K562 (cell line): ENCODE measurements around the gene KCP. TPM values are rescaled to one million over a fixed set of nuclear protein-coding genes. Genes with fewer than 3 reads are reported as not detected.

Source experiments
- BMI1 ChIP-seq: fragments of 150-350 bp; IDR thresholded peaks from 2 replicates; pipeline ENCODE4 v1.6.1; 2014; ENCODE audit warnings: low read length
- CEBPB ChIP-seq: fragments of 450-650 bp; IDR thresholded peaks from 2 replicates; pipeline ENCODE4 v1.6.1; 2016; ENCODE audit warnings: missing genetic modification characterization, missing compliant biosample characterization
- CHD4 ChIP-seq: fragments of 200-600 bp; sonication (generic); IDR thresholded peaks from 3 replicates; pipeline ENCODE4 v1.6.1; 2012; ENCODE audit warnings: low read depth, mild to moderate bottlenecking, mixed read lengths, low read length, inconsistent platforms; ENCODE audit not compliant: insufficient read depth, insufficient replicate concordance, poor library complexity, severe bottlenecking
- CSDE1 ChIP-seq, 2 experiments: fragments of 450-650 bp; IDR thresholded peaks; 2 replicates each; pipeline ENCODE4 v1.6.1; 2016; ENCODE audit warnings: mild to moderate bottlenecking in 1 of 2
- CTBP1 ChIP-seq: fragments of 450-650 bp; IDR thresholded peaks from 2 replicates; pipeline ENCODE4 v1.6.1; 2016; ENCODE audit warnings: borderline replicate concordance
- DDX20 ChIP-seq: fragments of 450-650 bp; IDR thresholded peaks from 2 replicates; pipeline ENCODE4 v1.6.1; 2016; ENCODE audit warnings: missing genetic modification characterization, low read depth, mild to moderate bottlenecking, missing compliant biosample characterization, moderate library complexity
- E2F8 ChIP-seq: fragments of 450-650 bp; IDR thresholded peaks from 2 replicates; pipeline ENCODE4 v1.7.1; 2018; ENCODE audit warnings: mild to moderate bottlenecking, low read depth; ENCODE audit not compliant: partially characterized antibody
- ERF ChIP-seq: fragments of 450-650 bp; formaldehyde crosslinking; IDR thresholded peaks from 2 replicates; pipeline ENCODE4 v1.4.0; 2020; ENCODE audit warnings: mild to moderate bottlenecking, mixed read lengths
- ETS1 ChIP-seq: conservative IDR thresholded peaks from 2 replicates; pipeline ENCODE4 v1.6.1; 2011; ENCODE audit warnings: low read depth, mild to moderate bottlenecking, low read length; ENCODE audit not compliant: control insufficient read depth
- HDAC8 ChIP-seq: fragments of 450-650 bp; IDR thresholded peaks from 2 replicates; pipeline ENCODE4 v1.6.1; 2016; ENCODE audit warnings: mild to moderate bottlenecking, missing genetic modification characterization, moderate library complexity, missing compliant biosample characterization
- KAT2B ChIP-seq: IDR thresholded peaks from one replicate; pipeline ENCODE4 v1.6.1; 2012; ENCODE audit warnings: low read depth, mild to moderate bottlenecking, control low read depth, inconsistent platforms, low read length, moderate library complexity
- MYC ChIP-seq, 2 experiments: fragments of 250-450 bp in 1 of 2; sonication (Bioruptor Pico) in 1 of 2; IDR thresholded peaks; 2 replicates each; pipeline versions ENCODE4 v1.5.1 to v1.6.1; 2012 to 2021; ENCODE audit warnings: low read depth in 2 of 2, borderline replicate concordance in 1 of 2, improper control_type of control experiment in 1 of 2, low read length in 1 of 2, mild to moderate bottlenecking in 1 of 2, moderate library complexity in 1 of 2
- NCOA4 ChIP-seq: fragments of 450-650 bp; IDR thresholded peaks from 2 replicates; pipeline ENCODE4 v1.6.1; 2018; ENCODE audit warnings: mild to moderate bottlenecking; ENCODE audit not compliant: partially characterized antibody
- NR2C1 ChIP-seq, 2 experiments: fragments of 450-650 bp; IDR thresholded peaks; 2 replicates each; pipeline ENCODE4 v1.6.1; 2017; ENCODE audit warnings: mild to moderate bottlenecking in 2 of 2, antibody characterized with exemption in 1 of 2, inconsistent platforms in 1 of 2, missing compliant biosample characterization in 1 of 2, missing genetic modification characterization in 1 of 2
- PHB2 ChIP-seq: fragments of 450-650 bp; IDR thresholded peaks from 2 replicates; pipeline ENCODE4 v1.6.1; 2017; ENCODE audit warnings: low read depth
- RBM22 ChIP-seq: fragments of 200-400 bp; formaldehyde crosslinking; IDR thresholded peaks from 2 replicates; pipeline ENCODE4 v1.6.1; 2018; ENCODE audit warnings: low read length, low read depth; ENCODE audit not compliant: poor library complexity, severe bottlenecking
- SNRNP70 ChIP-seq: fragments of 200-400 bp; formaldehyde crosslinking; optimal IDR thresholded peaks from 2 replicates; pipeline ENCODE3; 2017; ENCODE audit warnings: low read depth, low read length
- STAG1 ChIP-seq: sonication (generic); formaldehyde crosslinking; IDR thresholded peaks from 2 replicates; pipeline ENCODE4 v1.5.0; 2020; ENCODE audit warnings: missing genetic modification reagents, borderline replicate concordance
- ZBTB9 ChIP-seq: fragments of 450-650 bp; formaldehyde crosslinking; IDR thresholded peaks from 2 replicates; pipeline ENCODE4 v1.4.0; 2020; ENCODE audit warnings: mild to moderate bottlenecking, moderate library complexity
- ZNF274 ChIP-seq: IDR thresholded peaks from 2 replicates; pipeline ENCODE4 v1.6.1; 2011; ENCODE audit warnings: low read depth, mild to moderate bottlenecking, low read length, moderate library complexity, borderline replicate concordance
- ZNF830 ChIP-seq: fragments of 250-450 bp; sonication (Bioruptor Pico); IDR thresholded peaks from 2 replicates; pipeline ENCODE4 v1.5.0; 2021; ENCODE audit warnings: mild to moderate bottlenecking
- polyA plus RNA-seq, 8 experiments: library from polyadenylated mRNA; depleted of rRNA in 4 of 8; stranded (reverse) in 5 of 8; unstranded in 3 of 8; fragments of >200 nt; fragmentation: Nextera tagmentation in 2 of 8; fragmentation: Illumina TruSeq in 1 of 8; extraction: Ambion mirVana in 2 of 8; extraction: Trizol in 1 of 8; gene quantifications; 2 replicates each; pipeline versions ENCODE4 v1.2.1 to v1.2.3, GENCODE V29; 2011 to 2014; ENCODE audit warnings: inconsistent platforms in 1 of 8, missing spikeins in 1 of 8
- total RNA-seq, 7 experiments: library from RNA; depleted of rRNA in 6 of 7; stranded (reverse); fragments of >200 nt in 6 of 7; fragmentation: Illumina TruSeq in 2 of 7; extraction: Trizol in 2 of 7; gene quantifications; 2 replicates each; pipeline versions ENCODE4 v1.2.1 to v1.2.3, GENCODE V29; 2011 to 2021; ENCODE audit warnings: low replicate concordance in 1 of 7

Gene KCP
- total and polyA plus RNA-seq, 9 of the 15 experiments (the other 6 are each of a cell fraction or from before 2014, with no cell fraction given) = 0.06 to 0.17 (median 0.12) TPM; not detected in 3

- TF ChIP-seq ETS1 (no peak), E2F8 (no peak), ERF (CRISPR knock-in tag) (no peak), SNRNP70 (no peak), HDAC8 (tag) (no peak), CEBPB (tag) (no peak), ZBTB9 (no peak), ZNF830 (CRISPR knock-in tag) (no peak), PHB2 (no peak), ZNF274 (no peak), CTBP1 (no peak; the same call in 1 of the 2 replicates), CHD4 (no peak), STAG1 (no peak), MYC (IDR thresholded peaks at IDR 0.05; ENCODE audit: low read depth, low read length) (no peak), MYC (CRISPR knock-in tag; IDR thresholded peaks at IDR 0.05; ENCODE audit: borderline replicate concordance, low read depth) (no peak), DDX20 (tag) (no peak), BMI1 (no peak), KAT2B (no peak), NR2C1 (IDR thresholded peaks at IDR 0.05) (peak; percentile 16; the same call in 1 of the 2 replicates), NR2C1 (tag; IDR thresholded peaks at IDR 0.05) (no peak), NCOA4 (no peak), CSDE1 (IDR thresholded peaks at IDR 0.05) (no peak), RBM22 (no peak)
Observed at GRCh38 chr7:128902761-128903585, 7.5 kb downstream of the KCP start (continued).
